K562 (cell line): ENCODE results near the gene BRME1. TPM values are rescaled to one million over a fixed set of nuclear protein-coding genes. Genes with fewer than 3 reads are reported as not detected.

Experiments used
- ATAC-seq: fragments of 200-7000 bp; cut with Tn5 transposase; 3 replicates; pipeline ENCODE4 v1.9.1; 2020; ENCODE audit warnings: moderate library complexity
- BruUV-seq: library from RNA; stranded (reverse); fragments of 400-500 nt; replicated peaks from 2 replicates; lab custom pipeline; 2021; lab: Mats Ljungman, UMichigan
- CTCF ChIA-PET: fragments of 300-600 bp; formaldehyde crosslinking; extraction: SDS; loops from one replicate; lab custom pipeline; 2021; ENCODE audit warnings: low intra/inter-chr PET ratio; lab: Yijun Ruan, JAX
- POLR2A ChIA-PET: fragments of 300-600, 350-650 bp; sonication (Branson Sonifier 250); formaldehyde crosslinking; extraction: SDS; loops from one replicate; lab custom pipeline; 2021; ENCODE audit warnings: antibody characterized with exemption, inconsistent platforms; lab: Yijun Ruan, JAX
- DNase-seq, 4 experiments: peaks; one replicate each; pipeline versions ENCODE4 v3.0.0 to v3.0.0-alpha.2; 2011 to 2018; ENCODE audit warnings: low spot score in 3 of 4, mixed read lengths in 3 of 4; ENCODE audit errors: extremely low read depth in 1 of 4
- FAIRE-seq: peaks from 2 replicates; lab custom pipeline; 2011; peaks lifted over from hg19 to GRCh38; lab: Jason Lieb, UNC
- H2AFZ ChIP-seq: 2 replicates; pipeline ENCODE4 v1.6.0; 2011; ENCODE audit warnings: low read depth, low read length, control low read depth, inconsistent platforms
- H3K27ac ChIP-seq: fragments of 200-600 bp; 3 replicates; pipeline ENCODE4 v1.8.0; 2011; ENCODE audit warnings: low read depth, mild to moderate bottlenecking, control low read depth, inconsistent platforms, low read length, moderate library complexity, mixed read lengths; ENCODE audit errors: extremely low read depth
- H3K27me3 ChIP-seq, 2 experiments: fragments of 300-600 bp in 1 of 2; 2 replicates in 1 of 2; 3 replicates in 1 of 2; pipeline versions ENCODE4 v1.6.0 to v1.8.0; 2011; ENCODE audit warnings: inconsistent platforms in 2 of 2, low read length in 2 of 2, mild to moderate bottlenecking in 1 of 2, mixed read lengths in 1 of 2, moderate library complexity in 1 of 2; ENCODE audit not compliant: control insufficient read depth in 2 of 2, insufficient read depth in 2 of 2
- H3K36me3 ChIP-seq: fragments of 300-600 bp; 3 replicates; pipeline ENCODE4 v1.8.0; 2011; ENCODE audit warnings: mild to moderate bottlenecking, low read length, inconsistent platforms; ENCODE audit not compliant: control insufficient read depth, insufficient read depth
- H3K4me1 ChIP-seq, 2 experiments: fragments of 200-600 bp in 1 of 2; replicated peaks in 1 of 2; 2 replicates in 1 of 2; 3 replicates in 1 of 2; pipeline versions ENCODE4 v1.5.1 to v1.8.0; 2011; ENCODE audit warnings: inconsistent platforms in 2 of 2, low read length in 2 of 2, mild to moderate bottlenecking in 1 of 2, mixed read lengths in 1 of 2, moderate library complexity in 1 of 2; ENCODE audit not compliant: control insufficient read depth in 2 of 2, insufficient read depth in 2 of 2
- H3K4me2 ChIP-seq: 2 replicates; pipeline ENCODE4 v1.6.1; 2011; ENCODE audit warnings: low read length, control low read depth, inconsistent platforms, mixed read lengths; ENCODE audit not compliant: insufficient read depth
- H3K4me3 ChIP-seq: fragments of 200-600 bp; sonication (generic), shearing (Covaris generic); 2 replicates; pipeline ENCODE4 v1.5.1; 2016; ENCODE audit warnings: control low read depth, inconsistent platforms
- H3K79me2 ChIP-seq: fragments of 200-600 bp; 3 replicates; pipeline ENCODE4 v1.8.0; 2011; ENCODE audit warnings: low read length, inconsistent platforms; ENCODE audit not compliant: control insufficient read depth, insufficient read depth
- H3K9ac ChIP-seq, 2 experiments: 2 replicates each; pipeline versions ENCODE4 v1.6.0 to v1.6.1; 2011; ENCODE audit warnings: low read depth in 2 of 2, low read length in 2 of 2, control low read depth in 1 of 2, inconsistent platforms in 1 of 2, mild to moderate bottlenecking in 1 of 2, mixed read lengths in 1 of 2; ENCODE audit not compliant: insufficient read depth in 1 of 2
- H3K9me1 ChIP-seq: one replicate; pipeline ENCODE4 v1.6.0; 2011; ENCODE audit warnings: inconsistent platforms, mild to moderate bottlenecking, low read length, moderate library complexity; ENCODE audit not compliant: control insufficient read depth, insufficient read depth
- H3K9me3 ChIP-seq: replicated peaks from 2 replicates; pipeline ENCODE4 v1.5.1; 2011; ENCODE audit warnings: low read depth, low read length, inconsistent platforms; ENCODE audit not compliant: control insufficient read depth, insufficient read depth
- H4K20me1 ChIP-seq: replicated peaks from 2 replicates; pipeline ENCODE4 v1.6.1; 2011; ENCODE audit warnings: low read length, inconsistent platforms, mixed read lengths; ENCODE audit not compliant: control insufficient read depth, insufficient read depth
- BCOR ChIP-seq: fragments of 450-650 bp; IDR thresholded peaks from 2 replicates; pipeline ENCODE4 v1.6.1; 2016
- FUS ChIP-seq: fragments of 200-400 bp; formaldehyde crosslinking; optimal IDR thresholded peaks from 2 replicates; pipeline ENCODE3; 2017; ENCODE audit warnings: low read depth, low read length
- GTF2E2 ChIP-seq: fragments of 200-800 bp; sonication (Bioruptor generic); IDR thresholded peaks from 2 replicates; pipeline ENCODE4 v1.6.1; 2016; ENCODE audit warnings: missing genetic modification characterization, missing compliant biosample characterization
- KDM1A ChIP-seq, 2 experiments: fragments of 450-650 bp; IDR thresholded peaks; 2 replicates each; pipeline ENCODE4 v1.6.1; 2016; ENCODE audit warnings: mild to moderate bottlenecking in 2 of 2
- KDM2B ChIP-seq: fragments of 250-450 bp; sonication (Bioruptor Pico); IDR thresholded peaks from 2 replicates; pipeline ENCODE4 v1.8.0; 2021; ENCODE audit warnings: mild to moderate bottlenecking, moderate library complexity
- RBM25 ChIP-seq: fragments of 200-400 bp; formaldehyde crosslinking; IDR thresholded peaks from 2 replicates; pipeline ENCODE4 v1.6.1; 2018; ENCODE audit warnings: low read length, low read depth, moderate library complexity; ENCODE audit not compliant: severe bottlenecking
- ZKSCAN8 ChIP-seq: fragments of 200-800 bp; sonication (Bioruptor generic); IDR thresholded peaks from 2 replicates; pipeline ENCODE4 v1.6.1; 2016; ENCODE audit warnings: missing genetic modification characterization, missing compliant biosample characterization
- ZNF707 ChIP-seq: fragments of 250-450 bp; sonication (Bioruptor Pico); conservative IDR thresholded peaks from 2 replicates; pipeline ENCODE4 v1.8.0; 2022; ENCODE audit warnings: inconsistent platforms, mild to moderate bottlenecking, moderate library complexity
- WGBS: fragments of 100-300 bp; shearing (Covaris generic); methylation state at CpG from one replicate; pipeline ENCODE4 v1.1.6; 2016; ENCODE audit warnings: low coverage, mixed read lengths; ENCODE audit not compliant: insufficient coverage; ENCODE audit errors: missing lambda C conversion rate; 5-methylcytosine and 5-hydroxymethylcytosine counted together
- in situ Hi-C: fragments of 300-500 bp; cut with MboI; formaldehyde crosslinking; loops from 4 replicates; pipeline ENCODE4 v1.15.0; 2018; ENCODE audit warnings: inconsistent platforms, mixed read lengths
- intact Hi-C: fragments of 100-400 bp; cut with micrococcal nuclease; formaldehyde crosslinking; loops from 2 replicates; pipeline ENCODE4 v1.14.2; 2022
- polyA plus RNA-seq, 8 experiments: library from polyadenylated mRNA; depleted of rRNA in 4 of 8; stranded (reverse) in 5 of 8; unstranded in 3 of 8; fragments of >200 nt; fragmentation: Nextera tagmentation in 2 of 8; fragmentation: Illumina TruSeq in 1 of 8; extraction: Ambion mirVana in 2 of 8; extraction: Trizol in 1 of 8; gene quantifications; 2 replicates each; pipeline versions ENCODE4 v1.2.1 to v1.2.3, GENCODE V29; 2011 to 2014; ENCODE audit warnings: inconsistent platforms in 1 of 8, missing spikeins in 1 of 8
- total RNA-seq, 7 experiments: library from RNA; depleted of rRNA in 6 of 7; stranded (reverse); fragments of >200 nt in 6 of 7; fragmentation: Illumina TruSeq in 2 of 7; extraction: Trizol in 2 of 7; gene quantifications; 2 replicates each; pipeline versions ENCODE4 v1.2.1 to v1.2.3, GENCODE V29; 2011 to 2021; ENCODE audit warnings: low replicate concordance in 1 of 7
- TF ChIP-seq, protein P1 (sequence below): sonication (generic); formaldehyde crosslinking; IDR thresholded peaks from 2 replicates; pipeline ENCODE4 v1.8.1; 2023; ENCODE audit warnings: mild to moderate bottlenecking, missing genetic modification reagents

The BRME1 gene
- total and polyA plus RNA-seq, 9 of the 15 experiments (the other 6 are each of a cell fraction or from before 2014, with no cell fraction given), result 0.75 to 6.1 (median 3.6) TPM

DNA sequence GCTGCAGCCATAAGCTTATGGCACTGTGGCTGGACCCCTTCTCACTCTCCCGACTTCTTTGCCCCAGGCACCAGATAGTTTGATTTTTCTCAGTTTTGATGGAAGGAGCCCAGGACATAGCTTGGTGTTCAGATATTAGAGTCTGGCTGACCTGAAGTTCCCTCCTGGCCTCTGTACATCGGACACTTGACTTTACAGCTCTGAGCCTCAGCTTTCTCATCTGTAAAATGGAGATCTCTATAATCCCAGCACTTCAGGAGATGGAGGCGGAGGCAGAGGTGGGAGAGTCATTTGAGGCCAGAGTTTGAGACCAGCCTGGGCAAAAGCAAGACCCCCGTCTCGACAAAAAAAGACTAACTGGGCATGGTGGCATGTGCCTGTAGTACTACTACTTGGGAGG is 993 bp upstream of the BRME1 start:
- H3K79me2 ChIP-seq, result peaks cover 22% of the 10 kb centered on the region
- H3K27me3 ChIP-seq, result no peaks in the 10 kb centered on the region
- CTCF ChIA-PET, result no interaction called here
- intact Hi-C loops (no loop called here), in situ Hi-C loops (no loop called here)
- H3K9me1 ChIP-seq, result no peaks in the 10 kb centered on the region
- ATAC-seq (no peak), FAIRE-seq (peak; percentile 75), DNase-seq (no peak)
- 63% methylated on average over 5 of the region's 5 CpGs for WGBS
- peak overlapping the region; percentile 76; the same call in 2 of the 3 replicates for H3K27ac ChIP-seq
- BruUV-seq, result TSS peak; percentile 76
- peaks cover 10 to 21% of the 10 kb centered on the region in 2 experiments for H3K4me1 ChIP-seq
- H3K36me3 ChIP-seq, result peaks cover 13% of the 10 kb centered on the region; the same call in 2 of the 3 replicates
- peak overlapping the region; percentile 79 to 94 for H3K9ac ChIP-seq
- peak overlapping the region; percentile 75 for H3K4me2 ChIP-seq
- peak overlapping the region; percentile 98 for H2AFZ ChIP-seq
- no peaks in the 10 kb centered on the region for H3K9me3 ChIP-seq
- TF ChIP-seq KDM1A (IDR thresholded peaks at IDR 0.05) (peak in 1 of 2 experiments; percentile 39; a peak in 2 of 4 replicates), BCOR (0 out of 2 replicates have a peak, but pooled peaks have one; percentile 26), FUS (no peak), KDM2B (CRISPR knock-in tag) (no peak), ZKSCAN8 (CRISPR knock-in tag) (no peak), GTF2E2 (peak; percentile 69; the same call in 1 of the 2 replicates), ZNF707 (CRISPR knock-in tag) (no peak), RBM25 (peak; percentile 73)
- TF ChIP-seq, protein P1, sequence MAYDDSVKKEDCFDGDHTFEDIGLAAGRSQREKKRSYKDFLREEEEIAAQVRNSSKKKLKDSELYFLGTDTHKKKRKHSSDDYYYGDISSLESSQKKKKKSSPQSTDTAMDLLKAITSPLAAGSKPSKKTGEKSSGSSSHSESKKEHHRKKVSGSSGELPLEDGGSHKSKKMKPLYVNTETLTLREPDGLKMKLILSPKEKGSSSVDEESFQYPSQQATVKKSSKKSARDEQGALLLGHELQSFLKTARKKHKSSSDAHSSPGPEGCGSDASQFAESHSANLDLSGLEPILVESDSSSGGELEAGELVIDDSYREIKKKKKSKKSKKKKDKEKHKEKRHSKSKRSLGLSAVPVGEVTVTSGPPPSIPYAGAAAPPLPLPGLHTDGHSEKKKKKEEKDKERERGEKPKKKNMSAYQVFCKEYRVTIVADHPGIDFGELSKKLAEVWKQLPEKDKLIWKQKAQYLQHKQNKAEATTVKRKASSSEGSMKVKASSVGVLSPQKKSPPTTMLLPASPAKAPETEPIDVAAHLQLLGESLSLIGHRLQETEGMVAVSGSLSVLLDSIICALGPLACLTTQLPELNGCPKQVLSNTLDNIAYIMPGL (CRISPR knock-in tag), result no peak
- no peaks in the 10 kb centered on the region for H4K20me1 ChIP-seq
- POLR2A ChIA-PET, result interaction anchor here (0.7 to 1.4 kb wide), 3 partner anchors 14 to 155 kb away, joined by 3 to 5 read pairs (median 4); partner anchors contain the start of gene PALM3
- peak overlapping the region; percentile 67 for H3K4me3 ChIP-seq
